Activated CD4-positive, alpha-beta T cell treated with anti-CD3 and anti-CD28 coated beads for 36 hours (primary cell): ENCODE data around the gene BRCA2. TPM values are rescaled to one million over a fixed set of nuclear protein-coding genes. Genes with fewer than 3 reads are reported as not detected.

Source experiments
- ATAC-seq: fragments of 200-7000 bp; cut with Tn5 transposase; one replicate; pipeline ENCODE4 v1.10.0; 2021; ENCODE audit warnings: mild to moderate bottlenecking, moderate library complexity
- CTCF ChIA-PET: fragments of 350-600 bp; sonication (Branson Sonifier 250); formaldehyde crosslinking; loops from one replicate; lab custom pipeline; 2021; ENCODE audit warnings: antibody characterized with exemption; lab: Charles Lee
- POLR2A ChIA-PET: fragments of 350-600 bp; sonication (Branson Sonifier 250); formaldehyde crosslinking; loops from one replicate; lab custom pipeline; 2021; ENCODE audit warnings: antibody characterized with exemption, inconsistent platforms; lab: Charles Lee
- DNase-seq: peaks from one replicate; pipeline ENCODE4 v3.0.0-alpha.2; 2020
- H3K27ac Mint-ChIP-seq: one replicate; pipeline ENCODE4 v1.8.0; 2021; ENCODE audit warnings: mixed read lengths
- H3K27me3 Mint-ChIP-seq: one replicate; pipeline ENCODE4 v1.8.0; 2021; ENCODE audit warnings: mixed read lengths
- H3K36me3 Mint-ChIP-seq: one replicate; pipeline ENCODE4 v1.8.0; 2021; ENCODE audit warnings: low read depth, mixed read lengths
- H3K4me1 Mint-ChIP-seq: one replicate; pipeline ENCODE4 v1.8.0; 2021; ENCODE audit warnings: mixed read lengths
- H3K4me3 Mint-ChIP-seq: one replicate; pipeline ENCODE4 v1.8.0; 2021; ENCODE audit warnings: mild to moderate bottlenecking, moderate library complexity, mixed read lengths
- H3K9me3 Mint-ChIP-seq: one replicate; pipeline ENCODE4 v1.8.0; 2021; ENCODE audit warnings: low read depth, mixed read lengths
- intact Hi-C, 2 experiments: fragments of 100-400 bp; cut with DNase I in 1 of 2; cut with micrococcal nuclease in 1 of 2; formaldehyde crosslinking; loops; one replicate each; pipeline versions ENCODE4 v1.14.2 to v1.15.1; 2022 to 2024; cut with DNase I, micrococcal nuclease
- total RNA-seq, 2 experiments: library from RNA; stranded (reverse); gene quantifications; one replicate each; pipeline ENCODE4 v1.2.3, GENCODE V29; 2021

BRCA2 gene
- total RNA-seq, 2 experiments from 2014 or later, result 34.1 to 49.0 TPM

- H3K27me3 Mint-ChIP-seq, result no peaks in the 10 kb centered on the region
- H3K27ac Mint-ChIP-seq, result no peak overlapping the region
- CTCF ChIA-PET, result interaction anchor here (0.6 to 2.0 kb wide), 3 partner anchors 51 to 790 kb away, joined by 3 to 14 read pairs (median 3); no protein-coding TSS in a partner anchor
- intact Hi-C loops, result loop anchor here (5.0 to 10.0 kb wide), 5 partner anchors 149 to 1231 kb away; partner anchors contain the start of gene PDS5B (in 1 of the 2)
- H3K36me3 Mint-ChIP-seq, result peaks cover 6% of the 10 kb centered on the region
- POLR2A ChIA-PET, result no interaction called here
- DNase-seq, result no peak
- ATAC-seq, result no peak
- no peaks in the 10 kb centered on the region for H3K9me3 Mint-ChIP-seq
- peaks cover 17% of the 10 kb centered on the region for H3K4me1 Mint-ChIP-seq
- H3K4me3 Mint-ChIP-seq, result no peak overlapping the region
Measured at GRCh38 chr13:32311188-32311897, 4.0 kb upstream of the BRCA2 start.

GRCh38 chr13:32314271-32315237, 754 bp upstream of the BRCA2 start:
- peak overlapping the region; percentile 100 for H3K27ac Mint-ChIP-seq
- DNase-seq (peak; percentile 77), ATAC-seq (peak; percentile 69)
- intact Hi-C loops, result loop anchor here (1.0 to 10.0 kb wide), 14 partner anchors 112 to 1324 kb away; partner anchors contain the start of genes N4BP2L2 (in 2 of the 2), PDS5B (in 2 of the 2), FRY (in 1 of the 2) and HSPH1 (in 1 of the 2)
- no peaks in the 10 kb centered on the region for H3K9me3 Mint-ChIP-seq
- H3K4me3 Mint-ChIP-seq, result peak overlapping the region; percentile 92
- ChIA-PET POLR2A (interaction anchor here (0.7 to 2.2 kb wide), 7 partner anchors 12 to 273 kb away, joined by 3 to 11 read pairs (median 3); partner anchors contain the start of genes N4BP2L1 and N4BP2L2), CTCF (interaction anchor here (0.8 to 2.6 kb wide), 12 partner anchors 8 to 405 kb away, joined by 3 to 13 read pairs (median 3); no protein-coding TSS in a partner anchor)
- H3K27me3 Mint-ChIP-seq, result no peaks in the 10 kb centered on the region
- H3K36me3 Mint-ChIP-seq, result peaks cover 26% of the 10 kb centered on the region
- peaks cover 15% of the 10 kb centered on the region for H3K4me1 Mint-ChIP-seq

DNA sequence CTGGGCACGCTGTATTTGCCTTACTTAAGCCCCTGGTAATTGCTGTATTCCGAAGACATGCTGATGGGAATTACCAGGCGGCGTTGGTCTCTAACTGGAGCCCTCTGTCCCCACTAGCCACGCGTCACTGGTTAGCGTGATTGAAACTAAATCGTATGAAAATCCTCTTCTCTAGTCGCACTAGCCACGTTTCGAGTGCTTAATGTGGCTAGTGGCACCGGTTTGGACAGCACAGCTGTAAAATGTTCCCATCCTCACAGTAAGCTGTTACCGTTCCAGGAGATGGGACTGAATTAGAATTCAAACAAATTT, 676 bp downstream of the BRCA2 start:
- no peaks in the 10 kb centered on the region for H3K9me3 Mint-ChIP-seq
- intact Hi-C loops, result loop anchor here (5.0 to 10.0 kb wide), 3 partner anchors 269 to 1154 kb away; partner anchors contain the start of genes HSPH1 (in 1 of the 2) and PDS5B (in 1 of the 2)

DNA sequence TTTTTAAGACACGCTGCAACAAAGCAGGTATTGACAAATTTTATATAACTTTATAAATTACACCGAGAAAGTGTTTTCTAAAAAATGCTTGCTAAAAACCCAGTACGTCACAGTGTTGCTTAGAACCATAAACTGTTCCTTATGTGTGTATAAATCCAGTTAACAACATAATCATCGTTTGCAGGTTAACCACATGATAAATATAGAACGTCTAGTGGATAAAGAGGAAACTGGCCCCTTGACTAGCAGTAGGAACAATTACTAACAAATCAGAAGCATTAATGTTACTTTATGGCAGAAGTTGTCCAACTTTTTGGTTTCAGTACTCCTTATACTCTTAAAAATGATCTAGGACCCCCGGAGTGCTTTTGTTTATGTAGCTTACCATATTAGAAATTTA, 1.2 kb downstream of the BRCA2 start:
- ATAC-seq (no peak), DNase-seq (no peak)
- ChIA-PET POLR2A (interaction anchor here (0.6 to 1.1 kb wide), 2 partner anchors 222 to 266 kb away, joined by 3 to 5 read pairs; partner anchors contain the start of gene N4BP2L2), CTCF (interaction anchor here (1.0 to 1.7 kb wide), 3 partner anchors 108 to 265 kb away, joined by 3 to 5 read pairs (median 3); no protein-coding TSS in a partner anchor)
- Mint-ChIP-seq H3K9me3 (no peaks in the 10 kb centered on the region), H3K36me3 (peaks cover 39% of the 10 kb centered on the region), H3K4me1 (peaks cover 9% of the 10 kb centered on the region), H3K27me3 (no peaks in the 10 kb centered on the region), H3K4me3 (peak overlapping the region; percentile 92), H3K27ac (no peak overlapping the region)
- intact Hi-C loops, result loop anchor here (5.0 to 10.0 kb wide), 3 partner anchors 268 to 1154 kb away; partner anchors contain the start of genes HSPH1 (in 1 of the 2) and PDS5B (in 1 of the 2)

More for the DNA sequence above, 676 bp downstream of the BRCA2 start:
- peaks cover 9% of the 10 kb centered on the region for H3K4me1 Mint-ChIP-seq
- ATAC-seq, result peak; percentile 40
- DNase-seq, result no peak
- ChIA-PET POLR2A (interaction anchor here (0.6 to 2.2 kb wide), 9 partner anchors 13 to 267 kb away, joined by 3 to 11 read pairs (median 3); partner anchors contain the start of genes N4BP2L1 and N4BP2L2), CTCF (interaction anchor here (0.8 to 1.7 kb wide), 9 partner anchors 15 to 322 kb away, joined by 3 to 6 read pairs (median 3); no protein-coding TSS in a partner anchor)
- no peaks in the 10 kb centered on the region for H3K27me3 Mint-ChIP-seq
- peaks cover 39% of the 10 kb centered on the region for H3K36me3 Mint-ChIP-seq
- peak overlapping the region; percentile 92 for H3K4me3 Mint-ChIP-seq
- H3K27ac Mint-ChIP-seq, result peak overlapping the region; percentile 100

GRCh38 chr13:32317716-32318465, 2.6 kb downstream of the BRCA2 start:
- no peak for ATAC-seq
- ChIA-PET CTCF (interaction anchor here (1.3 to 1.4 kb wide), 2 partner anchors 325 to 408 kb away, joined by 3 to 4 read pairs; no protein-coding TSS in a partner anchor), POLR2A (interaction anchor here (0.5 kb wide), 1 partner anchor 277 kb away, joined by 3 read pairs; no protein-coding TSS in a partner anchor)
- no peak for DNase-seq
- Mint-ChIP-seq H3K27me3 (no peaks in the 10 kb centered on the region), H3K27ac (no peak overlapping the region), H3K36me3 (peaks cover 50% of the 10 kb centered on the region), H3K9me3 (no peaks in the 10 kb centered on the region), H3K4me3 (no peak overlapping the region), H3K4me1 (peaks cover 9% of the 10 kb centered on the region)
- intact Hi-C loops, result loop anchor here (5.0 to 10.0 kb wide), 3 partner anchors 267 to 1156 kb away; partner anchors contain the start of genes HSPH1 (in 1 of the 2) and PDS5B (in 1 of the 2)

DNA sequence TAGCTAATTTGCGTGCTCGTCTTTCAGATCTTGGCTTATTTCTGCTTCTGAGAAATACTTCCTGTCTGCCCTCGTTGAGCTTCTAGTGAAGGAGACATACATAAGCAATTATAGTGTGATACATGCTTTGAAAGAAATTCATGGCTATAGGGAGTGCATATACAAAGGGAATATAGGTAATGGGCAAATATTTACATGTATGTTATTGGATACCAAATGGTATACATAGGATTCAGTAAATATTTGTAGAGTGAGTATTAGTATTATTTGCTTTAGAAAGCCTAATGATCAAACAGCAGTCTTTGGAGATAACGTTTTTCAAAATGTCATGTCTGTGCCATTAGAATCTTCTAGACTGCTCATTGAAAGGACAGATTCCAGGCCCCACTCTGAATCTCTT, 5.2 kb downstream of the BRCA2 start:
- ATAC-seq, result no peak
- ChIA-PET POLR2A (no interaction called here), CTCF (interaction anchor here (0.6 to 2.7 kb wide), 3 partner anchors 15 to 379 kb away, joined by 3 to 7 read pairs (median 4); no protein-coding TSS in a partner anchor)
- Mint-ChIP-seq H3K4me1 (peaks cover 2% of the 10 kb centered on the region), H3K36me3 (peaks cover 62% of the 10 kb centered on the region), H3K9me3 (no peaks in the 10 kb centered on the region), H3K27me3 (no peaks in the 10 kb centered on the region), H3K4me3 (no peak overlapping the region), H3K27ac (no peak overlapping the region)
- no peak for DNase-seq
- intact Hi-C loops, result no loop called here

GRCh38 chr13:32323912-32324311, 8.6 kb downstream of the BRCA2 start:
- H3K27me3 Mint-ChIP-seq, result no peaks in the 10 kb centered on the region
- ChIA-PET CTCF (interaction anchor here (0.7 kb wide), 1 partner anchor 9 kb away, joined by 3 read pairs; the partner anchor contains the start of genes BRCA2 and ZAR1L), POLR2A (no interaction called here)
- H3K4me1 Mint-ChIP-seq, result no peaks in the 10 kb centered on the region
- H3K36me3 Mint-ChIP-seq, result peaks cover 53% of the 10 kb centered on the region
- H3K27ac Mint-ChIP-seq, result no peak overlapping the region
- ATAC-seq (no peak), DNase-seq (no peak)
- no peak overlapping the region for H3K4me3 Mint-ChIP-seq
- no peaks in the 10 kb centered on the region for H3K9me3 Mint-ChIP-seq
- intact Hi-C loops, result no loop called here

DNA sequence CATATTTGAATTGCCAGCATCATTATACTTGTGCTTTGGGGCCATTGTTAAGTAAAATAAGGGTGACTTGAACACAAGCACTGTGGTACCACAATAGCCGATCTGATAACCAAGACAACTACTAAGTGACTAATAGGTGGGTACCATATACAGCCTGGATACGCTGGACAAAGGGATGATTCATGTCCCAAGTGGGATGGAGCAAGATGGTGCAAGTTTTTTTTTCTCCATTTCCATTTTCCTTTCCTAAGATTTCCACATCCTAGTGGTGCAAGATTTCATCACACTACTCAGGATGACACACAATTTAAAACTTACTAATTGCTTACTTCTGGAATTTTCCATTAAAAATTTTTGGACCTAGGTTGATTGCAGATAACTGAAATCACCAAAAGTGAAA, 15.1 kb downstream of the BRCA2 start:
- ATAC-seq (no peak), DNase-seq (no peak)
- peaks cover 2% of the 10 kb centered on the region for H3K9me3 Mint-ChIP-seq
- no peak overlapping the region for H3K4me3 Mint-ChIP-seq
- no peaks in the 10 kb centered on the region for H3K4me1 Mint-ChIP-seq
- intact Hi-C loops, result no loop called here
- no peaks in the 10 kb centered on the region for H3K27me3 Mint-ChIP-seq
- ChIA-PET CTCF (no interaction called here), POLR2A (interaction anchor here (0.7 kb wide), 1 partner anchor 110 kb away, joined by 3 read pairs; no protein-coding TSS in a partner anchor)
- H3K36me3 Mint-ChIP-seq, result peaks cover 52% of the 10 kb centered on the region
- no peak overlapping the region for H3K27ac Mint-ChIP-seq

GRCh38 chr13:32334671-32335070, 19.4 kb downstream of the BRCA2 start:
- CTCF ChIA-PET, result interaction anchor here (0.6 to 2.0 kb wide), 5 partner anchors 11 to 83 kb away, joined by 3 to 7 read pairs (median 3); no protein-coding TSS in a partner anchor
- H3K27me3 Mint-ChIP-seq, result no peaks in the 10 kb centered on the region
- POLR2A ChIA-PET, result no interaction called here
- DNase-seq (no peak), ATAC-seq (no peak)
- H3K36me3 Mint-ChIP-seq, result peaks cover 71% of the 10 kb centered on the region
- no peak overlapping the region for H3K4me3 Mint-ChIP-seq
- H3K4me1 Mint-ChIP-seq, result no peaks in the 10 kb centered on the region
- intact Hi-C loops, result no loop called here
- peaks cover 7% of the 10 kb centered on the region for H3K9me3 Mint-ChIP-seq
- H3K27ac Mint-ChIP-seq, result no peak overlapping the region

- ChIA-PET CTCF (no interaction called here), POLR2A (no interaction called here)
- no peaks in the 10 kb centered on the region for H3K4me1 Mint-ChIP-seq
- H3K27me3 Mint-ChIP-seq, result no peaks in the 10 kb centered on the region
- DNase-seq (no peak), ATAC-seq (no peak)
- intact Hi-C loops, result no loop called here
- peaks cover 8% of the 10 kb centered on the region for H3K9me3 Mint-ChIP-seq
- no peak overlapping the region for H3K4me3 Mint-ChIP-seq
- H3K36me3 Mint-ChIP-seq, result peaks cover 32% of the 10 kb centered on the region
- no peak overlapping the region for H3K27ac Mint-ChIP-seq
Measured at GRCh38 chr13:32340914-32341313, 25.6 kb downstream of the BRCA2 start.
